K562 (cell line): ENCODE data around the gene TSPAN14. TPM values are rescaled to one million over a fixed set of nuclear protein-coding genes. Genes with fewer than 3 reads are reported as not detected.

Experiments used
- CREBBP ChIP-seq: IDR thresholded peaks from one replicate; pipeline ENCODE4 v1.6.1; 2012; ENCODE audit warnings: low read depth, mild to moderate bottlenecking, control low read depth, inconsistent platforms, low read length
- GATA2 ChIP-seq: sonication (generic); formaldehyde crosslinking; IDR thresholded peaks from 2 replicates; pipeline ENCODE4 v1.4.0; 2020; ENCODE audit warnings: mild to moderate bottlenecking, missing genetic modification reagents
- NFRKB ChIP-seq: fragments of 450-650 bp; IDR thresholded peaks from 2 replicates; pipeline ENCODE4 v1.6.1; 2016; ENCODE audit warnings: low read depth
- NR4A1 ChIP-seq, 2 experiments: fragments of 250-450 bp in 1 of 2; fragments of 450-650 bp in 1 of 2; sonication (Bioruptor Pico) in 1 of 2; IDR thresholded peaks; 2 replicates each; pipeline versions ENCODE4 v1.4.0 to v1.6.1; 2016 to 2020; ENCODE audit warnings: mild to moderate bottlenecking in 2 of 2, missing compliant biosample characterization in 1 of 2, missing genetic modification characterization in 1 of 2, moderate library complexity in 1 of 2
- PHF21A ChIP-seq: fragments of 450-650 bp; IDR thresholded peaks from 2 replicates; pipeline ENCODE4 v1.6.1; 2017; ENCODE audit warnings: low read depth, borderline replicate concordance
- RFX1 ChIP-seq: fragments of 450-650 bp; IDR thresholded peaks from 2 replicates; pipeline ENCODE4 v1.6.1; 2016; ENCODE audit warnings: mild to moderate bottlenecking, moderate library complexity
- SRSF3 ChIP-seq: fragments of 200-400 bp; formaldehyde crosslinking; IDR thresholded peaks from 2 replicates; pipeline ENCODE4 v1.6.1; 2016; ENCODE audit warnings: mild to moderate bottlenecking, low read length, moderate library complexity; ENCODE audit not compliant: insufficient read depth
- TCFL5 ChIP-seq: fragments of 250-450 bp; sonication (Bioruptor Pico); conservative IDR thresholded peaks from 2 replicates; pipeline ENCODE4 v1.6.1; 2021; ENCODE audit warnings: mild to moderate bottlenecking, moderate library complexity, matching md5 sums
- XRCC3 ChIP-seq: fragments of 450-650 bp; IDR thresholded peaks from 2 replicates; pipeline ENCODE4 v1.6.1; 2017; ENCODE audit warnings: mild to moderate bottlenecking, moderate library complexity
- ZFPM2 ChIP-seq: fragments of 250-450 bp; sonication (Bioruptor Pico); IDR thresholded peaks from 2 replicates; pipeline ENCODE4 v1.5.1; 2022; ENCODE audit warnings: mild to moderate bottlenecking
- ZNF584 ChIP-seq: fragments of 200-800 bp; sonication (Bioruptor generic); IDR thresholded peaks from 2 replicates; pipeline ENCODE4 v1.6.1; 2016; ENCODE audit warnings: low read depth, mild to moderate bottlenecking, missing genetic modification characterization, missing compliant biosample characterization
- polyA plus RNA-seq, 8 experiments: library from polyadenylated mRNA; depleted of rRNA in 4 of 8; stranded (reverse) in 5 of 8; unstranded in 3 of 8; fragments of >200 nt; fragmentation: Nextera tagmentation in 2 of 8; fragmentation: Illumina TruSeq in 1 of 8; extraction: Ambion mirVana in 2 of 8; extraction: Trizol in 1 of 8; gene quantifications; 2 replicates each; pipeline versions ENCODE4 v1.2.1 to v1.2.3, GENCODE V29; 2011 to 2014; ENCODE audit warnings: inconsistent platforms in 1 of 8, missing spikeins in 1 of 8
- total RNA-seq, 7 experiments: library from RNA; depleted of rRNA in 6 of 7; stranded (reverse); fragments of >200 nt in 6 of 7; fragmentation: Illumina TruSeq in 2 of 7; extraction: Trizol in 2 of 7; gene quantifications; 2 replicates each; pipeline versions ENCODE4 v1.2.1 to v1.2.3, GENCODE V29; 2011 to 2021; ENCODE audit warnings: low replicate concordance in 1 of 7
- TF ChIP-seq, protein P1 (sequence below): fragments of 250-450 bp; sonication (Bioruptor Pico); IDR thresholded peaks from 2 replicates; pipeline ENCODE4 v1.4.0; 2020
- TF ChIP-seq, protein P2 (sequence below): fragments of 250-450 bp; sonication (Bioruptor Pico); IDR thresholded peaks from 2 replicates; pipeline ENCODE4 v1.8.0; 2021; ENCODE audit warnings: moderate library complexity, mild to moderate bottlenecking, inconsistent platforms
- TF ChIP-seq, protein P3 (sequence below), 2 experiments: fragments of 150-350 bp in 1 of 2; IDR thresholded peaks; 2 replicates each; pipeline ENCODE4 v1.6.1; 2012 to 2016; ENCODE audit warnings: low read depth in 2 of 2, low read length in 2 of 2, mild to moderate bottlenecking in 1 of 2, moderate library complexity in 1 of 2
- TF ChIP-seq, protein P4 (sequence below): fragments of 200-800 bp; sonication (Bioruptor generic); IDR thresholded peaks from 2 replicates; pipeline ENCODE4 v1.6.1; 2016; ENCODE audit warnings: missing genetic modification characterization, missing compliant biosample characterization

Gene TSPAN14
- total and polyA plus RNA-seq, 9 of the 15 experiments (the other 6 are each of a cell fraction or from before 2014, with no cell fraction given), result 5.8 to 92.9 (median 23.3) TPM

DNA sequence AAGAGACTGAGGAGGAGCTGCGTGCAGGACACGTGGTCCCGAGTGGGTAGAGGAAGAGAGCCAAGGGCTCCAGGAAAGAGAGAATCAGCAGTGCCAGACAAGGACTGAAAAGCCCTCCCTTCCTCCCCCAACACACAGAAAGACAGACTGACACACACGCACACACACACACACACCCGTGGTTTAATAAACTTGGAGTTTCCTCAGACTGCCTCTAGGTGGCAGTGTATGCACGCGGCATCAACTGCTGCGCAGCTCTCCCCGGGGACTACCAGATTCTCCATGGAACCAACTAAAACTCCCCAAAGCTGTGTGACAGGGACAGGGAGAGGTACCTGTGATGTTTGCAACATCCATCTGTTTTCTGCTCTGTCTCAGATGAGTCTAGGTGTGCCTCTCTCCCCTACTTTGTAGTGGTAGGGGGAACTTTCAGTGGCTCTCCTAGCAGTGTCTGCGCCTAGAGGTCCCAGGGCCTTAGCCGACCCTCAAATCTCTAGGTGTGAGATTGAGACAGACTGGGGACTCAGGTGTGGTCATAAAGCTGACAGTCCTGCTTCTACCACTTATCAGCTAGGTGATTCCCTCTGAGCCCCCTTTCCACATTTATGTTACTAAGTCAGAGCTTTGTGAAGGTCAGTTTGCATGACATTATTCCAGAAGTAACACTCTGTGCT lies 9.3 kb upstream of the TSPAN14 start (continued):
- TF ChIP-seq NFRKB (no peak), TCFL5 (CRISPR knock-in tag) (no peak), ZFPM2 (CRISPR knock-in tag) (no peak), SRSF3 (no peak), XRCC3 (no peak), NR4A1 (CRISPR knock-in tag; IDR thresholded peaks at IDR 0.05) (no peak), NR4A1 (tag; IDR thresholded peaks at IDR 0.05) (no peak), CREBBP (no peak), PHF21A (0 out of 2 replicates have a peak, but pooled peaks have one; percentile 47), GATA2 (CRISPR knock-in tag) (no peak), ZNF584 (CRISPR knock-in tag) (no peak), RFX1 (no peak)
- TF ChIP-seq, protein P1, sequence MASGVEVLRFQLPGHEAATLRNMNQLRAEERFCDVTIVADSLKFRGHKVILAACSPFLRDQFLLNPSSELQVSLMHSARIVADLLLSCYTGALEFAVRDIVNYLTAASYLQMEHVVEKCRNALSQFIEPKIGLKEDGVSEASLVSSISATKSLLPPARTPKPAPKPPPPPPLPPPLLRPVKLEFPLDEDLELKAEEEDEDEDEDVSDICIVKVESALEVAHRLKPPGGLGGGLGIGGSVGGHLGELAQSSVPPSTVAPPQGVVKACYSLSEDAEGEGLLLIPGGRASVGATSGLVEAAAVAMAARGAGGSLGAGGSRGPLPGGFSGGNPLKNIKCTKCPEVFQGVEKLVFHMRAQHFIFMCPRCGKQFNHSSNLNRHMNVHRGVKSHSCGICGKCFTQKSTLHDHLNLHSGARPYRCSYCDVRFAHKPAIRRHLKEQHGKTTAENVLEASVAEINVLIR (CRISPR knock-in tag), result no peak
- TF ChIP-seq, protein P2, sequence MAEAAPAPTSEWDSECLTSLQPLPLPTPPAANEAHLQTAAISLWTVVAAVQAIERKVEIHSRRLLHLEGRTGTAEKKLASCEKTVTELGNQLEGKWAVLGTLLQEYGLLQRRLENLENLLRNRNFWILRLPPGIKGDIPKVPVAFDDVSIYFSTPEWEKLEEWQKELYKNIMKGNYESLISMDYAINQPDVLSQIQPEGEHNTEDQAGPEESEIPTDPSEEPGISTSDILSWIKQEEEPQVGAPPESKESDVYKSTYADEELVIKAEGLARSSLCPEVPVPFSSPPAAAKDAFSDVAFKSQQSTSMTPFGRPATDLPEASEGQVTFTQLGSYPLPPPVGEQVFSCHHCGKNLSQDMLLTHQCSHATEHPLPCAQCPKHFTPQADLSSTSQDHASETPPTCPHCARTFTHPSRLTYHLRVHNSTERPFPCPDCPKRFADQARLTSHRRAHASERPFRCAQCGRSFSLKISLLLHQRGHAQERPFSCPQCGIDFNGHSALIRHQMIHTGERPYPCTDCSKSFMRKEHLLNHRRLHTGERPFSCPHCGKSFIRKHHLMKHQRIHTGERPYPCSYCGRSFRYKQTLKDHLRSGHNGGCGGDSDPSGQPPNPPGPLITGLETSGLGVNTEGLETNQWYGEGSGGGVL, result no peak
- TF ChIP-seq, protein P3, sequence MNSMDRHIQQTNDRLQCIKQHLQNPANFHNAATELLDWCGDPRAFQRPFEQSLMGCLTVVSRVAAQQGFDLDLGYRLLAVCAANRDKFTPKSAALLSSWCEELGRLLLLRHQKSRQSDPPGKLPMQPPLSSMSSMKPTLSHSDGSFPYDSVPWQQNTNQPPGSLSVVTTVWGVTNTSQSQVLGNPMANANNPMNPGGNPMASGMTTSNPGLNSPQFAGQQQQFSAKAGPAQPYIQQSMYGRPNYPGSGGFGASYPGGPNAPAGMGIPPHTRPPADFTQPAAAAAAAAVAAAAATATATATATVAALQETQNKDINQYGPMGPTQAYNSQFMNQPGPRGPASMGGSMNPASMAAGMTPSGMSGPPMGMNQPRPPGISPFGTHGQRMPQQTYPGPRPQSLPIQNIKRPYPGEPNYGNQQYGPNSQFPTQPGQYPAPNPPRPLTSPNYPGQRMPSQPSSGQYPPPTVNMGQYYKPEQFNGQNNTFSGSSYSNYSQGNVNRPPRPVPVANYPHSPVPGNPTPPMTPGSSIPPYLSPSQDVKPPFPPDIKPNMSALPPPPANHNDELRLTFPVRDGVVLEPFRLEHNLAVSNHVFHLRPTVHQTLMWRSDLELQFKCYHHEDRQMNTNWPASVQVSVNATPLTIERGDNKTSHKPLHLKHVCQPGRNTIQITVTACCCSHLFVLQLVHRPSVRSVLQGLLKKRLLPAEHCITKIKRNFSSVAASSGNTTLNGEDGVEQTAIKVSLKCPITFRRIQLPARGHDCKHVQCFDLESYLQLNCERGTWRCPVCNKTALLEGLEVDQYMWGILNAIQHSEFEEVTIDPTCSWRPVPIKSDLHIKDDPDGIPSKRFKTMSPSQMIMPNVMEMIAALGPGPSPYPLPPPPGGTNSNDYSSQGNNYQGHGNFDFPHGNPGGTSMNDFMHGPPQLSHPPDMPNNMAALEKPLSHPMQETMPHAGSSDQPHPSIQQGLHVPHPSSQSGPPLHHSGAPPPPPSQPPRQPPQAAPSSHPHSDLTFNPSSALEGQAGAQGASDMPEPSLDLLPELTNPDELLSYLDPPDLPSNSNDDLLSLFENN (IDR thresholded peaks at IDR 0.05; ENCODE audit: low read depth in 2 of 2, low read length in 2 of 2), result 0 out of 4 replicates have a peak, but pooled peaks of 1 of the 2 experiments have one; percentile 40
- TF ChIP-seq, protein P4, sequence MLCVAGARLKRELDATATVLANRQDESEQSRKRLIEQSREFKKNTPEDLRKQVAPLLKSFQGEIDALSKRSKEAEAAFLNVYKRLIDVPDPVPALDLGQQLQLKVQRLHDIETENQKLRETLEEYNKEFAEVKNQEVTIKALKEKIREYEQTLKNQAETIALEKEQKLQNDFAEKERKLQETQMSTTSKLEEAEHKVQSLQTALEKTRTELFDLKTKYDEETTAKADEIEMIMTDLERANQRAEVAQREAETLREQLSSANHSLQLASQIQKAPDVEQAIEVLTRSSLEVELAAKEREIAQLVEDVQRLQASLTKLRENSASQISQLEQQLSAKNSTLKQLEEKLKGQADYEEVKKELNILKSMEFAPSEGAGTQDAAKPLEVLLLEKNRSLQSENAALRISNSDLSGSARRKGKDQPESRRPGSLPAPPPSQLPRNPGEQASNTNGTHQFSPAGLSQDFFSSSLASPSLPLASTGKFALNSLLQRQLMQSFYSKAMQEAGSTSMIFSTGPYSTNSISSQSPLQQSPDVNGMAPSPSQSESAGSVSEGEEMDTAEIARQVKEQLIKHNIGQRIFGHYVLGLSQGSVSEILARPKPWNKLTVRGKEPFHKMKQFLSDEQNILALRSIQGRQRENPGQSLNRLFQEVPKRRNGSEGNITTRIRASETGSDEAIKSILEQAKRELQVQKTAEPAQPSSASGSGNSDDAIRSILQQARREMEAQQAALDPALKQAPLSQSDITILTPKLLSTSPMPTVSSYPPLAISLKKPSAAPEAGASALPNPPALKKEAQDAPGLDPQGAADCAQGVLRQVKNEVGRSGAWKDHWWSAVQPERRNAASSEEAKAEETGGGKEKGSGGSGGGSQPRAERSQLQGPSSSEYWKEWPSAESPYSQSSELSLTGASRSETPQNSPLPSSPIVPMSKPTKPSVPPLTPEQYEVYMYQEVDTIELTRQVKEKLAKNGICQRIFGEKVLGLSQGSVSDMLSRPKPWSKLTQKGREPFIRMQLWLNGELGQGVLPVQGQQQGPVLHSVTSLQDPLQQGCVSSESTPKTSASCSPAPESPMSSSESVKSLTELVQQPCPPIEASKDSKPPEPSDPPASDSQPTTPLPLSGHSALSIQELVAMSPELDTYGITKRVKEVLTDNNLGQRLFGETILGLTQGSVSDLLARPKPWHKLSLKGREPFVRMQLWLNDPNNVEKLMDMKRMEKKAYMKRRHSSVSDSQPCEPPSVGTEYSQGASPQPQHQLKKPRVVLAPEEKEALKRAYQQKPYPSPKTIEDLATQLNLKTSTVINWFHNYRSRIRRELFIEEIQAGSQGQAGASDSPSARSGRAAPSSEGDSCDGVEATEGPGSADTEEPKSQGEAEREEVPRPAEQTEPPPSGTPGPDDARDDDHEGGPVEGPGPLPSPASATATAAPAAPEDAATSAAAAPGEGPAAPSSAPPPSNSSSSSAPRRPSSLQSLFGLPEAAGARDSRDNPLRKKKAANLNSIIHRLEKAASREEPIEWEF, result no peak
